ENCODE measurements around the gene AFF3. TPM values are rescaled to one million over a fixed set of nuclear protein-coding genes. Genes with fewer than 3 reads are reported as not detected.

AFF3 gene
- total and polyA plus RNA-seq, 2 experiments from 2014 or later, result 12.0 to 12.8 TPM

GRCh38 chr2:100145893-100146656 is 3.7 kb upstream of the AFF3 start:
- no peak for DNase-seq (ENCODE audit: low read depth in 1 of 2, low spot score in 1 of 2)
- Histone ChIP-seq H3K4me1 (ENCODE audit: low read depth) (peaks cover 5% of the 10 kb centered on the region), H3K27me3 (no peaks in the 10 kb centered on the region), H3K27ac (no peak overlapping the region), H3K36me3 (no peaks in the 10 kb centered on the region), H3K4me3 (no peak overlapping the region), H3K9me3 (ENCODE audit: low read depth) (no peaks in the 10 kb centered on the region)
- TF ChIP-seq CTCF (IDR thresholded peaks at IDR 0.05; ENCODE audit: low read depth, low read length), result no peak

GRCh38 chr2:100143286-100143685 is 896 bp upstream of the AFF3 start:
- no peak for DNase-seq (ENCODE audit: low read depth in 1 of 2, low spot score in 1 of 2)
- Histone ChIP-seq H3K4me3 (no peak overlapping the region), H3K4me1 (ENCODE audit: low read depth) (no peaks in the 10 kb centered on the region), H3K9me3 (ENCODE audit: low read depth) (no peaks in the 10 kb centered on the region), H3K27me3 (no peaks in the 10 kb centered on the region), H3K27ac (no peak overlapping the region), H3K36me3 (no peaks in the 10 kb centered on the region)
- no peak for TF ChIP-seq CTCF (IDR thresholded peaks at IDR 0.05; ENCODE audit: low read depth, low read length)

GRCh38 chr2:100141906-100142305 is 484 bp downstream of the AFF3 start:
- TF ChIP-seq CTCF (IDR thresholded peaks at IDR 0.05; ENCODE audit: low read depth, low read length), result no peak
- Histone ChIP-seq H3K27me3 (no peaks in the 10 kb centered on the region), H3K36me3 (no peaks in the 10 kb centered on the region), H3K9me3 (ENCODE audit: low read depth) (no peaks in the 10 kb centered on the region), H3K27ac (no peak overlapping the region), H3K4me3 (no peak overlapping the region), H3K4me1 (ENCODE audit: low read depth) (no peaks in the 10 kb centered on the region)
- DNase-seq (ENCODE audit: low read depth in 1 of 2, low spot score in 1 of 2), result no peak

- H3K27ac ChIP-seq, result no peak overlapping the region
- no peaks in the 10 kb centered on the region for H3K4me1 ChIP-seq (ENCODE audit: low read depth)
- no peak for DNase-seq (ENCODE audit: low read depth in 1 of 2, low spot score in 1 of 2)
- no peak overlapping the region for H3K4me3 ChIP-seq
- TF ChIP-seq CTCF (IDR thresholded peaks at IDR 0.05; ENCODE audit: low read depth, low read length), result no peak
- H3K9me3 ChIP-seq (ENCODE audit: low read depth), result no peaks in the 10 kb centered on the region
- no peaks in the 10 kb centered on the region for H3K36me3 ChIP-seq
- no peaks in the 10 kb centered on the region for H3K27me3 ChIP-seq
Observed at GRCh38 chr2:100140582-100140981, 1.8 kb downstream of the AFF3 start.

- Histone ChIP-seq H3K27me3 (no peaks in the 10 kb centered on the region), H3K27ac (no peak overlapping the region), H3K4me1 (ENCODE audit: low read depth) (no peaks in the 10 kb centered on the region), H3K4me3 (no peak overlapping the region), H3K36me3 (no peaks in the 10 kb centered on the region), H3K9me3 (ENCODE audit: low read depth) (no peaks in the 10 kb centered on the region)
- no peak for DNase-seq (ENCODE audit: low read depth in 1 of 2, low spot score in 1 of 2)
- TF ChIP-seq CTCF (IDR thresholded peaks at IDR 0.05; ENCODE audit: low read depth, low read length), result no peak
Observed at GRCh38 chr2:100137866-100138570, 4.4 kb downstream of the AFF3 start.

Data from cardiac muscle cell (in vitro differentiated cells and primary cell).